ENCODE data around the gene TSPAN9. TPM values are rescaled to one million over a fixed set of nuclear protein-coding genes. Genes with fewer than 3 reads are reported as not detected.

Gene TSPAN9
- polyA plus RNA-seq, 1 of the 3 experiments (the other 2 are of a cell fraction): 34.9 TPM

GRCh38 chr12:3319723-3320492, 242.7 kb downstream of the TSPAN9 start:
- no peaks in the 10 kb centered on the region for H3F3A ChIP-seq (replicated peaks; ENCODE audit: insufficient read depth)
- no peak for DNase-seq
- H3K9me2 ChIP-seq: no peaks in the 10 kb centered on the region
- H3K4me3 ChIP-seq (ENCODE audit: low read depth in 2 of 2, low read length in 1 of 2): no peak overlapping the region
- H3K79me2 ChIP-seq (ENCODE audit: insufficient read depth): no peaks in the 10 kb centered on the region
- ChIA-PET CTCF (interaction anchor here (0.6 to 3.9 kb wide), 3 partner anchors 20 to 1253 kb away, joined by 3 to 22 read pairs (median 8); no protein-coding TSS in a partner anchor), POLR2A (no interaction called here)
- H3K9ac ChIP-seq: no peak overlapping the region
- peaks cover 9% of the 10 kb centered on the region for H3K27me3 ChIP-seq (ENCODE audit: insufficient read depth)
- H3K27ac ChIP-seq (ENCODE audit: low read depth in 2 of 2, low read length in 1 of 2): no peak overlapping the region
- H4K20me1 ChIP-seq (ENCODE audit: insufficient read depth): no peaks in the 10 kb centered on the region
- no peak overlapping the region for H3K4me2 ChIP-seq
- H2AFZ ChIP-seq (ENCODE audit: low read depth): no peak overlapping the region
- WGBS (ENCODE audit: low lambda C conversion rate): 39% methylated on average over 13 of the region's 17 CpGs
- H3K4me1 ChIP-seq (ENCODE audit: control insufficient read depth in 1 of 2, insufficient read depth in 2 of 2, low read depth in 1 of 2, low read length in 1 of 2): peaks cover 0 to 33% of the 10 kb centered on the region in 2 experiments; a peak in 2 of 4 replicates
- TF ChIP-seq NRF1 (IDR thresholded peaks at IDR 0.05; ENCODE audit: low read depth, low read length) (no peak), ZBTB33 (IDR thresholded peaks at IDR 0.05; ENCODE audit: borderline replicate concordance, low read depth) (no peak), PBX3 (IDR thresholded peaks at IDR 0.05) (no peak), SIN3A (IDR thresholded peaks at IDR 0.05; ENCODE audit: borderline replicate concordance, low read depth, low read length) (no peak)
- H3K9me3 ChIP-seq: no peaks in the 10 kb centered on the region
- H3K36me3 ChIP-seq (replicated peaks in 1 of 2; ENCODE audit: control insufficient read depth in 1 of 2, insufficient read depth in 2 of 2, low read length in 1 of 2): no peaks in the 10 kb centered on the region

GRCh38 chr12:3320881-3321509, 243.8 kb downstream of the TSPAN9 start:
- Histone ChIP-seq H3K4me1 (ENCODE audit: control insufficient read depth in 1 of 2, insufficient read depth in 2 of 2, low read depth in 1 of 2, low read length in 1 of 2) (peaks cover 0 to 26% of the 10 kb centered on the region in 2 experiments; a peak in 2 of 4 replicates), H3F3A (replicated peaks; ENCODE audit: insufficient read depth) (no peaks in the 10 kb centered on the region), H3K79me2 (ENCODE audit: insufficient read depth) (no peaks in the 10 kb centered on the region), H3K27me3 (ENCODE audit: insufficient read depth) (peaks cover 10% of the 10 kb centered on the region), H3K9ac (no peak overlapping the region), H4K20me1 (ENCODE audit: insufficient read depth) (no peaks in the 10 kb centered on the region), H3K4me2 (no peak overlapping the region), H3K4me3 (ENCODE audit: low read depth in 2 of 2, low read length in 1 of 2) (no peak overlapping the region), H3K9me2 (no peaks in the 10 kb centered on the region), H2AFZ (ENCODE audit: low read depth) (no peak overlapping the region), H3K36me3 (replicated peaks in 1 of 2; ENCODE audit: control insufficient read depth in 1 of 2, insufficient read depth in 2 of 2, low read length in 1 of 2) (no peaks in the 10 kb centered on the region), H3K27ac (ENCODE audit: low read depth in 2 of 2, low read length in 1 of 2) (no peak overlapping the region), H3K9me3 (no peaks in the 10 kb centered on the region)
- no peak for DNase-seq
- ChIA-PET CTCF (interaction anchor here (1.1 to 3.9 kb wide), 2 partner anchors 21 to 364 kb away, joined by 3 to 22 read pairs; no protein-coding TSS in a partner anchor), POLR2A (no interaction called here)
- 46% methylated on average over 6 of the region's 17 CpGs for whole genome bisulfite sequencing (ENCODE audit: low lambda C conversion rate)
- TF ChIP-seq REST (IDR thresholded peaks at IDR 0.05; ENCODE audit: low read depth, low read length) (no peak), ZBTB33 (IDR thresholded peaks at IDR 0.05; ENCODE audit: borderline replicate concordance, low read depth) (no peak), YY1 (IDR thresholded peaks at IDR 0.05; ENCODE audit: low read depth) (no peak), MEF2A (IDR thresholded peaks at IDR 0.05; ENCODE audit: borderline replicate concordance, low read depth) (no peak)

Measured in SK-N-SH (cell line).